SK-N-SH treated with all-trans-retinoic acid at 6 μM for 48 hours (cell line): Measurements from ENCODE around the gene UBE2R2.

ENCODE experiments used
- ATAC-seq: fragments of 200-7000 bp; cut with Tn5 transposase; 3 replicates; pipeline ENCODE4 v1.9.1; 2020; ENCODE audit warnings: mild to moderate bottlenecking, moderate library complexity
- ARNTL ChIP-seq: fragments of 450-650 bp; formaldehyde crosslinking; IDR thresholded peaks from 2 replicates; pipeline ENCODE4 v1.5.0; 2020; ENCODE audit warnings: low read depth, mild to moderate bottlenecking, moderate library complexity, borderline replicate concordance
- BACH2 ChIP-seq: fragments of 250-450 bp; sonication (Bioruptor Pico); IDR thresholded peaks from 2 replicates; pipeline ENCODE4 v1.9.0; 2021; ENCODE audit warnings: mild to moderate bottlenecking, borderline replicate concordance
- CSDC2 ChIP-seq: fragments of 250-450 bp; sonication (Bioruptor Pico); IDR thresholded peaks from 2 replicates; pipeline ENCODE4 v1.5.0; 2020; ENCODE audit warnings: mild to moderate bottlenecking, moderate library complexity
- CSRNP3 ChIP-seq: fragments of 250-450 bp; sonication (Bioruptor Pico); IDR thresholded peaks from 2 replicates; pipeline ENCODE4 v1.5.1; 2021; ENCODE audit warnings: mild to moderate bottlenecking, moderate library complexity
- ESRRG ChIP-seq: fragments of 250-450 bp; sonication (Bioruptor Pico); IDR thresholded peaks from 2 replicates; pipeline ENCODE4 v1.6.1; 2021; ENCODE audit warnings: mild to moderate bottlenecking
- GLIS3 ChIP-seq: fragments of 250-450 bp; sonication (Bioruptor Pico); IDR thresholded peaks from 2 replicates; pipeline ENCODE4 v1.5.0; 2020; ENCODE audit warnings: mild to moderate bottlenecking, moderate library complexity
- ISL1 ChIP-seq: fragments of 250-450 bp; sonication (Bioruptor Pico); IDR thresholded peaks from 2 replicates; pipeline ENCODE4 v2.1.2; 2022; ENCODE audit warnings: mild to moderate bottlenecking, moderate library complexity
- OSR1 ChIP-seq: fragments of 250-450 bp; sonication (Bioruptor Pico); IDR thresholded peaks from 2 replicates; pipeline ENCODE4 v1.8.0; 2022; ENCODE audit warnings: moderate library complexity, mild to moderate bottlenecking, inconsistent platforms
- POU6F1 ChIP-seq: fragments of 250-450 bp; sonication (Bioruptor Pico); IDR thresholded peaks from 2 replicates; pipeline ENCODE4 v1.8.0; 2021; ENCODE audit warnings: low read depth, mild to moderate bottlenecking, moderate library complexity, borderline replicate concordance
- PPARA ChIP-seq: fragments of 250-450 bp; sonication (Bioruptor Pico); IDR thresholded peaks from 2 replicates; pipeline ENCODE4 v1.5.0; 2020; ENCODE audit warnings: mild to moderate bottlenecking, borderline replicate concordance
- RARB ChIP-seq: fragments of 250-450 bp; sonication (Bioruptor Pico); IDR thresholded peaks from 2 replicates; pipeline ENCODE4 v1.8.0; 2021; ENCODE audit warnings: mild to moderate bottlenecking, moderate library complexity
- SNAI2 ChIP-seq: fragments of 250-450 bp; sonication (Bioruptor Pico); IDR thresholded peaks from 2 replicates; pipeline ENCODE4 v1.5.0; 2020; ENCODE audit warnings: mild to moderate bottlenecking, moderate library complexity
- TCF4 ChIP-seq: fragments of 250-450 bp; sonication (Bioruptor Pico); IDR thresholded peaks from 2 replicates; pipeline ENCODE4 v1.8.0; 2021; ENCODE audit warnings: mild to moderate bottlenecking, moderate library complexity, borderline replicate concordance
- TOX ChIP-seq: fragments of 250-450 bp; sonication (Bioruptor Pico); IDR thresholded peaks from 2 replicates; pipeline ENCODE4 v1.8.0; 2021; ENCODE audit warnings: mild to moderate bottlenecking, moderate library complexity, borderline replicate concordance
- ZC3H10 ChIP-seq: fragments of 250-450 bp; sonication (Bioruptor Pico); IDR thresholded peaks from 2 replicates; pipeline ENCODE4 v1.5.1; 2021; ENCODE audit warnings: mild to moderate bottlenecking, moderate library complexity
- ZFP3 ChIP-seq: fragments of 250-450 bp; sonication (Bioruptor Pico); IDR thresholded peaks from 2 replicates; pipeline ENCODE4 v1.5.0; 2020; ENCODE audit warnings: mild to moderate bottlenecking, moderate library complexity
- ZFP30 ChIP-seq: fragments of 450-650 bp; formaldehyde crosslinking; IDR thresholded peaks from 2 replicates; pipeline ENCODE4 v1.5.0; 2022; ENCODE audit warnings: mild to moderate bottlenecking, moderate library complexity
- ZNF565 ChIP-seq: fragments of 450-650 bp; formaldehyde crosslinking; conservative IDR thresholded peaks from 2 replicates; pipeline ENCODE4 v1.5.0; 2020; ENCODE audit warnings: low read depth, mild to moderate bottlenecking, moderate library complexity
- ZNF70 ChIP-seq: fragments of 450-650 bp; formaldehyde crosslinking; IDR thresholded peaks from 2 replicates; pipeline ENCODE4 v1.5.0; 2020; ENCODE audit warnings: mild to moderate bottlenecking, moderate library complexity
- ZNF8 ChIP-seq: fragments of 450-650 bp; formaldehyde crosslinking; IDR thresholded peaks from 2 replicates; pipeline ENCODE4 v1.5.0; 2020; ENCODE audit warnings: mild to moderate bottlenecking, moderate library complexity
- TF ChIP-seq, protein P1 (sequence below): fragments of 250-450 bp; sonication (Bioruptor Pico); IDR thresholded peaks from 2 replicates; pipeline ENCODE4 v1.5.0; 2020; ENCODE audit warnings: mild to moderate bottlenecking, moderate library complexity
- TF ChIP-seq, protein P2 (sequence below): fragments of 250-450 bp; sonication (Bioruptor Pico); IDR thresholded peaks from 2 replicates; pipeline ENCODE4 v1.5.1; 2020; ENCODE audit warnings: low read depth, mild to moderate bottlenecking, moderate library complexity

Gene UBE2R2

DNA sequence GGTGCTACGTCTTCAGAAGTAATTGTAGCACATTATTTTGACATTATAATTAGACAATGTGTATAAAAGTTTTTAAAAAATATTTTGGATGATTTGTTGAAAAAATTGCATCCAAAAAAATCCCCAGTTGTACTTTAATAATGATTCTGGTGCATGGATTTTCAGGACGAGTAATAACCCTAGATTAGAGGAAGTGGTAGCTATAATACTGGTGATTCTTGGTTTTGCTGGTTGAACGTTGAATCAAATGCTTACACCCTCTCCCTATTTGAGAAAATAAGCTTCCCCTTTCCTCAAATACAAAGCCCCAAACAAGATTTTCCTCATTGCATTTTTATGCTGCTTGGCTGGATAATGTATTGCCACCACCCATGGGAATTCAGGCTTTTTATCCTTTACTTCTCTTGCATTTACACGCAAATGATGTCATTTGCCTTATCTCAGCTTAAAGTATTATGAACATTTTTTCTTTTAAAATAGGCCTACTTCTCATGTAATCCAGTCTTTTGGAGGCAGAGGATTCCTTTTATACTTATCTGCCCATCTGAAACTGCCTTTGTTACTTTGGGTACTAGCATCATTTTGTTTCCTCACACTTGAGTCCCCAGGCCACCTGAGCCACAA lies 86.3 kb downstream of the UBE2R2 start (continued):
- TF ChIP-seq, protein P1, sequence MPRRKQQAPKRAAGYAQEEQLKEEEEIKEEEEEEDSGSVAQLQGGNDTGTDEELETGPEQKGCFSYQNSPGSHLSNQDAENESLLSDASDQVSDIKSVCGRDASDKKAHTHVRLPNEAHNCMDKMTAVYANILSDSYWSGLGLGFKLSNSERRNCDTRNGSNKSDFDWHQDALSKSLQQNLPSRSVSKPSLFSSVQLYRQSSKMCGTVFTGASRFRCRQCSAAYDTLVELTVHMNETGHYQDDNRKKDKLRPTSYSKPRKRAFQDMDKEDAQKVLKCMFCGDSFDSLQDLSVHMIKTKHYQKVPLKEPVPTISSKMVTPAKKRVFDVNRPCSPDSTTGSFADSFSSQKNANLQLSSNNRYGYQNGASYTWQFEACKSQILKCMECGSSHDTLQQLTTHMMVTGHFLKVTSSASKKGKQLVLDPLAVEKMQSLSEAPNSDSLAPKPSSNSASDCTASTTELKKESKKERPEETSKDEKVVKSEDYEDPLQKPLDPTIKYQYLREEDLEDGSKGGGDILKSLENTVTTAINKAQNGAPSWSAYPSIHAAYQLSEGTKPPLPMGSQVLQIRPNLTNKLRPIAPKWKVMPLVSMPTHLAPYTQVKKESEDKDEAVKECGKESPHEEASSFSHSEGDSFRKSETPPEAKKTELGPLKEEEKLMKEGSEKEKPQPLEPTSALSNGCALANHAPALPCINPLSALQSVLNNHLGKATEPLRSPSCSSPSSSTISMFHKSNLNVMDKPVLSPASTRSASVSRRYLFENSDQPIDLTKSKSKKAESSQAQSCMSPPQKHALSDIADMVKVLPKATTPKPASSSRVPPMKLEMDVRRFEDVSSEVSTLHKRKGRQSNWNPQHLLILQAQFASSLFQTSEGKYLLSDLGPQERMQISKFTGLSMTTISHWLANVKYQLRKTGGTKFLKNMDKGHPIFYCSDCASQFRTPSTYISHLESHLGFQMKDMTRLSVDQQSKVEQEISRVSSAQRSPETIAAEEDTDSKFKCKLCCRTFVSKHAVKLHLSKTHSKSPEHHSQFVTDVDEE (CRISPR knock-in tag) = no peak
- TF ChIP-seq RARB (CRISPR knock-in tag) (no peak), ZNF8 (CRISPR knock-in tag) (no peak), ZC3H10 (no peak), ZFP3 (CRISPR knock-in tag) (no peak), GLIS3 (CRISPR knock-in tag) (no peak), ESRRG (no peak), CSDC2 (CRISPR knock-in tag) (no peak), ARNTL (CRISPR knock-in tag) (no peak), TOX (CRISPR knock-in tag) (no peak), ZNF565 (CRISPR knock-in tag) (no peak)

DNA sequence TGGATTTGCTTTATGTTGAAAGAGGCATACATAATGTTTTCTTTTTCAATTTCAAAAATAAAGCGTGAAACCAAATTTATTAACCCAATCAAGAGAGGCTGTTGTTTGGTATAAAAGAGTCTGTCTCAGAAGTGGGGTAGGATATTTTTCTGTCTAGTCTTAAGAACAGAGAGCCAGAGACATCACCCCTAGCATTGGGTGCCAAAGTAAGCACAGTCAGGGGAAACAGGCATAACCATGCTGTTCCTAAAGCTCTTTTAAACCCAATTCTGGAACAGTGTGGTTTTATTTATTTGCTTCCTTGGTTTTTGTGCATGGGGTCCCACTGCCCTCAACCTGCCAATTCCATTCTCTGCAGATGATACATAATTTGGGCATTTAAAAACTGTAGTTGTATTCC lies 88.2 kb downstream of the UBE2R2 start:
- ATAC-seq = no peak
- TF ChIP-seq ZNF565 (CRISPR knock-in tag) (no peak), RARB (CRISPR knock-in tag) (no peak), SNAI2 (CRISPR knock-in tag) (no peak), ZFP30 (CRISPR knock-in tag) (no peak), ARNTL (CRISPR knock-in tag) (no peak), POU6F1 (CRISPR knock-in tag) (no peak), ISL1 (CRISPR knock-in tag) (no peak), TCF4 (CRISPR knock-in tag) (no peak), BACH2 (CRISPR knock-in tag) (no peak), ESRRG (no peak), TOX (CRISPR knock-in tag) (no peak), ZNF70 (CRISPR knock-in tag) (no peak), GLIS3 (CRISPR knock-in tag) (no peak), CSRNP3 (CRISPR knock-in tag) (no peak)

DNA sequence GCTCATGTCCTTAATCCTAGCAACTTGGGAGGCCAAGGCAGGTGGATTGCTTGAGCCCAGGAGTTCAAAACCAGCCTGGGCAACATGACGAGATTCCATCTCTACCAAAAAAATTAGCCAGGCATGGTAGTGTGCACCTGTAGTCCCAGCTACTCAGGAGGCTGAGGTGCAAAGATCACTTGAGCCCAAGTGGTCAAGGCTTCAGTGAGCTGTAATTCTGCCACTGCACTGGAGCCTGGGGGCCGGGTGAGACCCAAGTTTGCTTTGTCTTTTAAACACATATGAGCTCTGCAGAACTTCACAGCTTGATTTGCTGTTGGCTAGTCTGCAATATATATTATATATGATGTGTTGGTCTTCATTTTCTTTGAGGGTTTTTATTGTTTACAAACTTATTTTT lies 89.8 kb downstream of the UBE2R2 start:
- no peak for ATAC-seq
- TF ChIP-seq GLIS3 (CRISPR knock-in tag) (no peak), ZFP30 (CRISPR knock-in tag) (no peak), POU6F1 (CRISPR knock-in tag) (no peak), SNAI2 (CRISPR knock-in tag) (no peak), ZNF565 (CRISPR knock-in tag) (no peak), RARB (CRISPR knock-in tag) (no peak), ZC3H10 (no peak), TCF4 (CRISPR knock-in tag) (no peak), CSDC2 (CRISPR knock-in tag) (no peak), ESRRG (no peak), BACH2 (CRISPR knock-in tag) (no peak), ARNTL (CRISPR knock-in tag) (no peak), ISL1 (CRISPR knock-in tag) (no peak), PPARA (CRISPR knock-in tag) (no peak), ZFP3 (CRISPR knock-in tag) (no peak), CSRNP3 (CRISPR knock-in tag) (no peak), OSR1 (CRISPR knock-in tag) (no peak)
- TF ChIP-seq, protein P1 (CRISPR knock-in tag) = no peak
- TF ChIP-seq, protein P2, sequence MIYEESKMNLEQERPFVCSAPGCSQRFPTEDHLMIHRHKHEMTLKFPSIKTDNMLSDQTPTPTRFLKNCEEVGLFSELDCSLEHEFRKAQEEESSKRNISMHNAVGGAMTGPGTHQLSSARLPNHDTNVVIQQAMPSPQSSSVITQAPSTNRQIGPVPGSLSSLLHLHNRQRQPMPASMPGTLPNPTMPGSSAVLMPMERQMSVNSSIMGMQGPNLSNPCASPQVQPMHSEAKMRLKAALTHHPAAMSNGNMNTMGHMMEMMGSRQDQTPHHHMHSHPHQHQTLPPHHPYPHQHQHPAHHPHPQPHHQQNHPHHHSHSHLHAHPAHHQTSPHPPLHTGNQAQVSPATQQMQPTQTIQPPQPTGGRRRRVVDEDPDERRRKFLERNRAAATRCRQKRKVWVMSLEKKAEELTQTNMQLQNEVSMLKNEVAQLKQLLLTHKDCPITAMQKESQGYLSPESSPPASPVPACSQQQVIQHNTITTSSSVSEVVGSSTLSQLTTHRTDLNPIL = no peak
